Epidermal melanocyte (primary cell): Measurements from ENCODE around the gene LNX1.

ENCODE experiments used
- DNase-seq: peaks from one replicate; pipeline ENCODE4 v3.0.0; 2011; ENCODE audit warnings: low spot score; ENCODE audit not compliant: insufficient read length

The LNX1 gene

GRCh38 chr4:53536328-53536727 lies 55.0 kb downstream of the LNX1 start:
- no peak for DNase-seq

DNA sequence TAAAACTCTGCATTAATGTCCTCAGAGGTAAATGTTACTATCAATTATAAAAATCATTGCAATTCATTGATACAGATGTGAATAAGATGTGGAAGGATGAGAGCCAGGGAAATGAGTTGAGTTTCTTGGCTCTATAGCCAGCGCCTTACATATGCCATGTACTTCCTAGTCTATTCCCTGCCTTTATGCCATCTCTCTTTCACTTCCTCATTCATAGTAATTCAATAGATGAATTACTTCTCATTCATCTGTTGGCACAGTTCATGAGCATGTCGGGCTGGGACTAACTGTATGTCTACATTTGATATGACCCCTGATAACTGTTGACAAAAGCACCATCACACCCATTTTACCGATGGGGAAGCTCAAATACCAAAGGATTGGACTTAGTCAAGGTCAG lies 55.7 kb downstream of the LNX1 start:
- DNase-seq, result no peak

DNA sequence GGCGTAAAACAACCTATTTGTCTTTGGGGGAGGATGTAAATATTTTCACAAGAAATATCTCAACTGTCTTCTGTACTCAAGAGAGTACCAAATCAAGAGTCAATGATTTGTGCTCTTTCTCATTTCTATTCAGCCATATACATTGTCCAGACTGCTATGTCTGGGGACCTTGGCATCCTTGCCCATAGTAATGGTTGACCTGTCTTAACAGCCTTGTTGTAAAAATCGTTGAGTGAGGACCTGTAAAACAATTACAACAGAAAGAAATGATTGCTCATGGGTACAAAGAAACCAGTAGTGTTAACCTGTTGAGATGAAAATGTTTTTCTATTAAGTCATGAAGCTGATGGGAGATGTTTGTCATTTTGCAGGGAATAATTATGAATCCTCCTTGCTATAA lies 56.6 kb downstream of the LNX1 start:
- no peak for DNase-seq

GRCh38 chr4:53532521-53532920 lies 58.8 kb downstream of the LNX1 start:
- no peak for DNase-seq

DNA sequence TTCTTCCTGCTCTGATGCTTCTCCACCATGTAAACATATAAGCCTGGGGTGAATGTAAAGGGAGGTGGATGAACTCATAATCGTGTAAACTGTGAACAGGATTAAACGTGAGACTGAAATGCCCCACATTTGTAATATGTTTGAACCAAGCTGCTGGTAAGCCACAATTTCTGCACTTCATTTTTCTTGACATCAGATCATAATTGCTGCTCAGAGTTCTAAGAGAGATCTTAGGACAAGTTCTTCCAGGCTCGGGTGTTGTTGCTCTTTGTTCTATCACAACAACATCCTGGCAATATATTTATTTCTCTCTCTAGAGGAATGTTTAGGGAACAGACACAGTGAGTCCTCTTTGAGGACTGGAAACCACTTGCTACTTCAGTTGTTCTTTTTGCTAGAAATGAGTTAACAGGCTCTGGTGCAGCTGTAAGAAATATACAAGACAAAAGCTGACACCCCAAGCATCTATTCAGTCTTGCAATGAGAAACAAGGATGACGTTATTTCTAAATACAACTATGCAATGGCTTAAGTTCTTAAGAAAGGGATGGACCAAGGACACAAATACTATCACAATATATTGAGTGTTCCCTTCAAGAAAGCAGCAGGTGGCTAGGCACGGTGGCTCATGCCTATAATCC lies 59.6 kb downstream of the LNX1 start:
- no peak for DNase-seq

DNA sequence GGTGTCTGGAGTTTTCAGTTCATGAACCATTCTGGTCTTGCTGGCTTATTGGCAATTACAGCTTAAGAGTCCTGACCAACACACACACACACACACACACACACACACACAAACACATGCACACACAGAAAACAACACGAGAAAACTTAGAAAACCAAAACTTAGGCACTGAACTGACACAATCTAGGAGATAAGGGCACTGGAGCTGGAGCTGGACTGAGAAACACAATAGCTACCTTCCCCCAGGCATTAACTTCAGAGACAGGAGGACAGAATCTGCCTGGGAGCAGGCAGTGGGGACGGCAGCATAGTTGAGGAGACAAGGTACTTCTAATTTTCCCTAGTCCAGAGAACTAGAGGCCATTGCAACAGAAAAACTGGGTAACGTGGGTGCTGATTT lies 62.3 kb downstream of the LNX1 start:
- no peak for DNase-seq

DNA sequence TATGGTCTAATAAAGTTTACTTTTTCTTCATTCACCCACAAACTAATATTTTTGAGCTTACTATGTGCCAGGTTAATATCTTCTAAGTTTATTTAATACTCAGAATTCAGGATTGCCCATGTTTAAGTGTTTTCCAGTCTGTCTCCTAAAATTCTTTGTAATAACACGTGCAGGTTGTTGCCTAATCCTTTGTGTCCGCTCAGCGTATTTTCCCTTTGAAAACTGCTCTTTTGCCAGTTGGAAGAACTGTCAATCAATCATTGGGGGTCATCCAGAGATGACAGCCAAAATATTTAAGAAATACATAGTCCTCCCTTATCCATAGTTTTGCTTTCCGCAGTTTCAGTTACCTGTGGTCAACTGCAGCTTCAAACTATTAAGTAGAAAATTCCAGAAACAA lies 63.4 kb downstream of the LNX1 start:
- no peak for DNase-seq

- DNase-seq, result no peak
Measured at GRCh38 chr4:53527326-53527725, 64.0 kb downstream of the LNX1 start.

DNA sequence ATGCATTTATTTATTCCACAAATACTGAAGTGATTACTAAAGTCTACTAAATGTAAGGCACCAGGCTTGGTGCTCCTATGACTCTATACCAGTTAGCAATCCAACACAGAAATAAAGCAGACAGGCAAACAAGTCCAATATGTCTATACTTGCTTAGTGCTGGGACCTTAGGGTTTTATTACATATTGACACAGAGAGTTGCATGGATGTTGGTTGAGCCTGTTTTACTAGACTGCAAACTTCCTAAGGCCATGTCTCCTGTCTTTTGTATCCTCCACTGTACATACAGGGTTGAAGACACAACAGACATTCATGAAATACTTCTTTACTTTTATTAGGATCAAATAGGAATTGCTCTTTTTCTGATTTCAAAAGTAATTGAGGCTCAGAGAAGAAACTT lies 69.0 kb downstream of the LNX1 start:
- DNase-seq, result no peak

DNA sequence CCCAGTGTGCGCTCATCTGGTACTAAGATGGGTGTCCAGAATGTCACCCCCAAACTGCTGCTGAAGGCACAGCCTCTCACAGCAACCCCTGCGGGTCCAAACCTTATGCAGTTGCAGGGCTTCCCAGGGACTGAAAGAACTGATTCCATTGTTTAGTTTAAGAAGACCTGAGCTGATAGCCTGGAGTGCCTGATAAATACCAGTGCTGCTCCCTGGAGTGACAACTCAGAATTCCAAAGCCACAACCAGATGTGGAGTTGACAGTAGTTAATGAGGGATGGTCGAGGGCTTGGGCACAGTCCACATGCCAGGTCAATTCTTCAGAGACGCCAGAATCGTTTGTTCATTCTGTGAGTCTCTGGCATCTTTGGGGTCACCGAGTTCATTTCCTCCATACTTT lies 71.2 kb downstream of the LNX1 start:
- DNase-seq, result no peak

GRCh38 chr4:53518807-53519206 lies 72.5 kb downstream of the LNX1 start:
- no peak for DNase-seq

GRCh38 chr4:53515076-53515475 lies 76.2 kb downstream of the LNX1 start:
- DNase-seq, result no peak

GRCh38 chr4:53514509-53514908 lies 76.8 kb downstream of the LNX1 start:
- no peak for DNase-seq

DNA sequence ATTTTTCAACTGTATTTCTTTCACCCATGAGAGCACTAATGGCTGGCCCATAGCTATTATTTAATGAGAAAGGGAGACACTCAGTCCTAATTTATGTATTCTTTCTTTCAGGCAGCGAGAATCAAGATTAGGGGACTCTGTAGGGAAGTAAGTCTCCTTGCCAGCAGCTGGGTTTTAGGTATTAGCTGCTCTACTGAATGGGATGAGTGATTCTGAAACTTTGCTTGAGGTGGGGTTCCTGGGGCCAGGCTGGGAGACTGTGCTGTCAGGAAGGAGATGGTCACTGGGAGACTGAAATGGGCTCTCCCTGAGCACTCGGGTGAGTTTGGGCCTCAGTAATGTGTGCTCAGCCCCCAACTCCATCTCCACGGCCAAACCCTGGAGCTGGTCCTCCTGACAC lies 78.7 kb downstream of the LNX1 start:
- DNase-seq, result no peak

DNA sequence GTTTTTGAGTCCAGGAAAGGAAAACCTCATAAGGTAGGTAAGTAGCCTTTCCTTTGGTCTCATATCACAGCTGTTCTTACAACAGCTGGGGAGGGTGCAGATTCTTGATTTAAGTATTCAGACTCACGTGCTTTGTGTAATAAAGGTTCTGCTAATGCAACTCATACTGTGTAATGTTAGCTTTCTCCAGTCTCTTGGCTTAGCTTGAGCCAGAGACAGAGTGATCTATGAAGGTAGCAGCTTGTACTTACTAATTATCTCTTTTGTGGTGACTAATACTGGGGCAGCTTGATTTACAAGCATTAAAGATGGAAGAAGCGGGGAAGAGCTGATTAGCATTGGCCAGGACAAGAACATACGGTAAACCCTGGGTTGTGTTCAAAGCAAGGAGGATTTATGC lies 80.3 kb downstream of the LNX1 start:
- no peak for DNase-seq

DNA sequence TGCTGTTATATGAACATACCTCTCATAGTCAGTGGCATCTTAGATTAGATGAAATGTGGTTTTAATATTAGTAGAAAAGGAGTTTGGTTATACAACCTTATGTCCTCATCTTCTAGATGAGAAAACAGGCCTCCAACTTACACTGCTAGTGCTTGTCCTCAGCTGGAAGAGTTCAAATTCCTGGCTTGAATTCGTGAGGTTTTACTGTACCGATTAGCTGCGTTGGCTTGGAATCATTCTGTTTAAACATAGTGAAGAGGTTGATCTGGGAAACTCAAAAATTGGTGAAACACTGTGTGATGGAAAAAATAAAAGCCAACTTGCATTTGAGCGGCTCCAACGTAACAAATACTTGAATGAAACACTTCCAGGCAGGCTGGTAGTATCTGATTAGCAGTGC lies 81.0 kb downstream of the LNX1 start:
- no peak for DNase-seq

DNA sequence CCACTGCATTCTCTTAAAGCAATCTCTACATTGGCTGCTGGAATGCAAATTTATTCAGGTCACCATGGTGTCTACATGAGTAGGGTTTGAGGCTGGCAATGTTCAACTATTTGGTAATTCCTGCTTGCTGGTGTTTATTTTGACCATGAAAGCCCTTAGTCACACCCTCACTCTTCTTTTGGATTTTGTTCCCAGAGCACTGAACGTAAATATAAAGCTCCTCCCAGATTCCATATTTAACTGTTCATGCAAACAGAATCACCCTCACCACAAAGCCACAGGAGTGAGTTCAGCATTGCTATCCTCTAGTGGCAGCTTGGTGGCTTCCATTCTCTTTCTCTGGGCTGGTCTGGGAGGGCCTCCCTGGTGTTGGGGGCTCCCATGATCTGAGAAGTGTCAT lies 82.8 kb downstream of the LNX1 start:
- no peak for DNase-seq

- no peak for DNase-seq
Measured at GRCh38 chr4:53507671-53508286, 83.5 kb downstream of the LNX1 start.

- DNase-seq, result no peak
Measured at GRCh38 chr4:53507058-53507457, 84.2 kb downstream of the LNX1 start.

GRCh38 chr4:53505947-53506346 lies 85.3 kb downstream of the LNX1 start:
- no peak for DNase-seq

DNA sequence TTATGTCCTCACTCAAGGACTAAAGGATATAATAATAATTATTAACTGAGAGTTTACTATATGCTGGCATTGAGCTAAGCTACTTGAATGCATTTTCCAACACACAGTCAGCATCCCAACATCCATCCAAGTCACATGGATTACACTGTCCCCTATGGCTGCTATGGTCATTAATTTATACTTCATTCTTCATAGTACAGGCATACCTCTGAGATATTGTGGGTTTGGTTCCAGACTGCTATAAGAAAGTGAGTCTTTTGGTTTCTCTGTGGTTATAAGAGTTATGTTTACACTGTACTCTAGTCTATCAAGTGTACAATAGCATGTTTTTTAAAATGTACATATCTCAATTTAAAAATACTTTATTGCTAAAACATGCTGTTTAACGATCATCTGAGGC lies 89.2 kb downstream of the LNX1 start:
- no peak for DNase-seq

DNA sequence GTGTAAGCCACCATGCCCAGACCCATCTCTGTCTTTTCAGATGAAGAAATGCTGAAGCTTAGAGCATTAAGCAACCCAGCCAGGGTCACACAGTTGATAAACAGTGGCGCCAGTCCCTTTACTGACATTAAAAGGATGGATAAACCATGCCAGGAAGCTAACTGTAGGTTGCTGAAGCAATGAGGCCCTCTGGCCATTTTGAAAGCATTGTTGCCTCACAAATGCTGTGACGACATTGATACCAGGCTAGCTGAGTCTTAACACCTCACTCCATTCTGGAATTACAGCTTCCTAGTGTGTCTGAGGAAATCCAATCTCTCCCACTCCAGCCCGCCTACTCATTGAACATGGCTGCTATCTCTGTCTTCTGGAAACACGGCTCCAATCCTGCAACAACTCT lies 89.7 kb downstream of the LNX1 start:
- no peak for DNase-seq

- DNase-seq, result no peak
Measured at GRCh38 chr4:53500546-53500945, 90.7 kb downstream of the LNX1 start.

DNA sequence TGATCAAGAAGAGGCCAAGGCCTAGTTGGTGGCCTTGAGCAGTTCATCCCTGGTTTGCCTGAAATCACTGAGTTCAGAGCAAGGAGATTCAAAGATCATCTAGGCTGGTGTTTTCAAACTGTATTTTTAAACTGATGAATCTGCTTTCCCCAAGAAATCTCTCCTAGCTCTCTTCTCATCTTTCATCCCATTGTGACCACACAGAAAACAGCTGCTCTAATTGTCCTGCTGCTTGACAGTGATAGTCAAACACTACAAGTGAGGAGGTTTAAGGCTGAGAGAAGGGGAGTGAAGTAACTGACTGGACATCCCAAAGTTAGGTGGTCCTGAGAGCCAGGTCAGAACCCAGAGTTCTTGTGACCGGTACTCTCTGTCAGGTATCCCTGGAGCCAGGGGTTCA lies 91.5 kb downstream of the LNX1 start:
- no peak for DNase-seq
